HG03520 (cell line): ENCODE measurements around the gene COLEC11.
"Not testable (repeated sequence)": the region's sequence is repeated elsewhere in the genome, so short reads cannot be mapped to it uniquely, and the experiment has no call there.

Source experiments
- ATAC-seq: cut with Tn5 transposase; IDR thresholded peaks from one replicate; pipeline ENCODE4 v1.9.1; 2021; ENCODE audit warnings: mild to moderate bottlenecking, moderate library complexity; ENCODE audit not compliant: unreplicated experiment

COLEC11 gene

GRCh38 chr2:3622967-3623366 is 28.1 kb downstream of the COLEC11 start:
- ATAC-seq = no peak

GRCh38 chr2:3624059-3624794 is 29.3 kb downstream of the COLEC11 start:
- ATAC-seq = no peak

DNA sequence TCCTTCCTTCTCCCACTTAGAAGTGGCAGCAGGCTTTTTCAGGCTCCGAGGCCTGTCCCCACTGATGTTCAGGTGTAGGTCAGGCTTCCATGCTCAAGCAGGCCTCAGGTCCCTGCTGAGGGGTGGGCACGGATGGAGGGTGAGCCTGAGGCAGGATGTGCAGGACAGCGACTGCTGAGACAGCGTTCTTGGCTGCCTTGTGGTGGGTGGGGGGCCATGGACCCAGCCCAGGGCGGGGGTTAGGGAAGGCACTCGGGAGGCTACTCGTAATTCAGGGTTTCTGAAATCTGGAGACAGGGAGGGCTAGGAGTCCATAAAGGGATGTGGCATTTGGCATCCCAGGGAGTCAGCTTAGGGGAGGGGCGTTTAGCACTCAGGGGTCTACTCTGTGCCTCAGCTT is 30.3 kb downstream of the COLEC11 start:
- ATAC-seq = no peak

- no peak for ATAC-seq
These were observed 31.4 kb downstream of the COLEC11 start for GRCh38 chr2:3626118-3626811.

DNA sequence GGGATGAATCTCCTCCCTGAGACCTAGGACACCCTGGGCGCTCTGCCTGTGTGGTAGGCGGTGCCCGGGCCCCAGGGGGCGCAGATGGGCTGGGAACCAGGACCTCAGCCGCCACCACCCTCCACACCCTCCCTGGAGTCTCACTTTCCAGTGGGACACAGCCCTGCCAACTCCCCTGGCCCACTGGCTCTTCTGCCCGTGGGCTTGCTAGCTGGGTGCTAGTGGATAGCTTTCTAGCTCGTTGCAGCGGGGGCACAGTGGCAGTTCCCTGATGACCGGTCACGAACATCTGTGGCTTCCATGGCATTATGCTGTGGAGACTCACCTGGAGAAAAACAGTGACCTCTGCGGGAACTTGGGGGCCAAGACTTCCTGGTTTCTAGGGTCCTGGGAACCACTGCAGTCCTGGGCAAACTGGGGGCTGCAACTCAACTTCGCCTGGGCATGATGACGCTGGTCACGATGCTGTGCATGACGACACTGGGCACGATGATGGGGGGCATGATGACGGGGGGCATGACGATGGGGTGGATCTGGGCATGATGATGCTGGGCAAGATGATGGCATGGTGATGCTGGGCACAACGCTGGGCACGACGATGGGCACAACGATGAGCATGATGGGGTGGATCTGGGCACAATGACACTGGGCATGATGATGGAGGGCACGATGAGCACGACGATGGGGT is 32.0 kb downstream of the COLEC11 start:
- no peak for ATAC-seq

DNA sequence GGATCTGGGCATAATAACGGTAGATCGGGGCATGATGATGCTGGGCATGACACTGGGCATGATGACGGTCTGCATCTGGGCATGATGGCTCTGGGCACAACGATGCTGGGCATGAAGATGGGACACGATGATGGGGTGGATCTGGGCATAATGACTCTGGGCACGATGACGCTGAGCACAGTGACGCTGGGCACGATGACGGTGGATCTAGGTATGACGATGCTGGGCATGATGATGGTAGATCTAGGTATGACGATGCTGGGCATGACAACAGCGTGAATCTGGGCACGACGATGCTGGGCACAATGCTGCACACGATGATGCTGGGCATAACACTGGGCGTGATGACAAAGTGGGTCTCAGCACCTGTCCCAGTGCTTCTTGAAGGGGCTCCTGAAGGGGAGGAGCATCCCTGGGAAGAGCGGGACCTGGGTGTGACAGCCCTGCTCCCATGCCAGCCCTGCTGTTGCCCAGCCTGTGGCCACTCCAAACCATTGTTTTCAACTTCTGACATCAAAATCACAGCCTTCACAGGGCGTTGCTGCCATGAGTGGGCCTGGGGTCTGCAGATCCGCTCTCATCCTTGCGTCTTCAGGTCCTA is 32.7 kb downstream of the COLEC11 start:
- ATAC-seq = no peak

DNA sequence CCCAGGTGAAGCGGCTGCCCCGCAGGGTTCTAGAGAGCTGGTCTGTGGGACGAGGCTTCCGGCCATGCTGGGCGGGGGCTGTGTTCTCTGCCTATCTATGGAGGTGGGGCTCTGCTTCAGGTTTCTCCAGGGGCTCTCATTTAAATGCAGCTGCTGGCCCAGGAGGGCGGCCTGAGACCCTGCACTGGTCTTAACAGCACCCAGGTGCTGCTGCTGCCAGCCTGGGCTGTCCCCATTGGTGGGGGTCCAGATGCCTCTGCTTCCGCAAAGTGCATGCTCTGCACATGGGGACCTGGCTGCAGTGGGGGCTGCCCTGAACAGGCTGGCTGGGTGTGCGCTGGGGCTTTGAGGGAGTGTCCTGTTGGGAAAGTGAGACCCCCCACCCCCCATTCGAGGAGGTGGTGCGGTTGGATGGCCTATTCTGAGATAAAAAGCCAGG is 33.3 kb downstream of the COLEC11 start:
- no peak for ATAC-seq

DNA sequence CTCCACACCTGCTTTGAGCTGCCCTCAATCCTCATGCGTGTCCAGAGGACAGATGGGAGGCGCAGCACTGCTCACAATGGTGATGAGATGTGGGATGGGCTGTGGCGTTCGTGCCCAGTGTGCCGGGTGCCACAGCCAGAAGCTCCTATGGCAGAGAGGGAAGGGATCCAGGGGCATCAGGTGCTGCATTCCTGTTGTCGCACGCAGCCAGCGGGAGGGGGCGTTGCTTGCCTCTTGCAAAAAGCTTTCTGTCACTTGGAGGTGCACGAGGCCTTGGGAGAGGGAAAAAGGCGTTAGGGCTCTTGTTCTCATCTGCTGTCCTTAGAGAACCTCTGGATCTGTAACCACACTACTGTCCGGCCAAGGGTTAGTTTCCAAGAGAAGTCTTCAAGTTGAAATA is 33.9 kb downstream of the COLEC11 start:
- no peak for ATAC-seq

GRCh38 chr2:3630631-3631030 is 35.7 kb downstream of the COLEC11 start:
- no peak for ATAC-seq

DNA sequence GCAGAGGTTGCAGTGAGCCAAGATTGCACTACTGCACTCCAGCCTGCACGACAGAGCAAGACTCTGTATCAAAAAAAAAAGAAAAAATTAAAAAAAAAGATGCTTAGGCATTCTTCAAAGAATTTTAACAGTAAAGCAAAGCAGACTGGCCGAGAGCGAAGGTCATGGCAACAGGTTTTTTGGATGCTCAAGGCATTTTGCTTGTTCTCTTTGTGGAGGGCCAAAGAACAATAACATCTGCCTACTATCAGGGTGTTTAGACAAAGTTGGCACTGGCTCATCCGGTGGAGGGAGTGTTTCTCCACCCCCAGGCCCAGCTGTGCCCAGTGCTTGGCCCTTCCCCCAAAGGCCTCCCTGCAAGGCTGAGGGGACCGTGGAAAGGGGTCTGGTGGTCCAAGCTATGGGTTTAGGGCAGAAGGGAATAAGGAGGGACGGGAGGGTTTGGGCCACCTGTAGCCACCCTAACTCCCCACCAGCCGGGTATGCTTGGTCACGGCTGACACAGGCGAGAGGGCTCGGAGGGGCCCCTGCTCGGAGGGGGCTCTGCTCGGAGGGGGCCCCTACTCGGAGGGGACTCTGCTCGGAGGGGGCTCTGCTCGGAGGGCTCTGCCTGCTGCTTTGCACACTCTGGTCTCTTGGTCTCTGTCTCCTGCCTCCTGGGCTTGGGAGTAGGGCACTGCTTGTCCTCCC is 36.4 kb downstream of the COLEC11 start:
- no peak for ATAC-seq

DNA sequence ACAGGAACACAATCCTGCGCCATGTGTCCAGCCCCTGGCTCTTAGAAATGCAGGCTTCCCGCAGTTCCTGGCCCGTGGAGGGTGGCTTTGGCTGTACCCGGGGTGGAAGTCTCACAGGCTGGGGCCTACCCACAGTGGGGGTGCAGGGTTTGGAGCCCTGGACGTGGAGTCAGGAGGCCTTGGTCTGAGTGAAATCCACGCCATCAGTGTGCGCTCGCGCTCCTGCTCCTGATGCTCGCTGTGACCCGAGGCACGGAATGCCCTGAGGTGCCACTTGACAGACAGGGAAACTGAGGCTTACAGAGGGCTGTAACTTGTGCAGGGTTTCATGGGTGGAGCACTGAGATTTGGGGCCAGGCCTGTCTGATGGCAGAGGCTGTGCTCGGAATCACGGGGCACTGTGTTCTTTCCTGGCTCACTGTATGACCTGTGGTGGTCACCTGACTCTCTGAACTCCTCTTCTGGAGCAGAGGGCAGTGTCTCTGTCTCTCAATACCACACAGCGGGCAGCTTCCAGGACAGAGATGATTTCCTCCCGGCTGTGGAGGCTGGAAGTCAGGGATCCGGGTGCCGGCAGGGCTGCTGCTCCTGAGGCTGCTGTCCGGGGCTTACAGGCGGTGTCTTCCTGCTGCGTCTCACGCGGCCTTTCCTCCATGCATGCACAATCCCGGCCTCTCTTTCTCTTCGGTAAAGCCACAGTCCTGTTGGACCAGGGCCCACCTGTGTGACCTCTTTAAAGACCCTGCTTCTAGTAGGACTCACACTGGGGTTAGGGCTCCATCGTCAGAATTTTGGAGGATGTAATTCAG is 37.1 kb downstream of the COLEC11 start:
- ATAC-seq = no peak

DNA sequence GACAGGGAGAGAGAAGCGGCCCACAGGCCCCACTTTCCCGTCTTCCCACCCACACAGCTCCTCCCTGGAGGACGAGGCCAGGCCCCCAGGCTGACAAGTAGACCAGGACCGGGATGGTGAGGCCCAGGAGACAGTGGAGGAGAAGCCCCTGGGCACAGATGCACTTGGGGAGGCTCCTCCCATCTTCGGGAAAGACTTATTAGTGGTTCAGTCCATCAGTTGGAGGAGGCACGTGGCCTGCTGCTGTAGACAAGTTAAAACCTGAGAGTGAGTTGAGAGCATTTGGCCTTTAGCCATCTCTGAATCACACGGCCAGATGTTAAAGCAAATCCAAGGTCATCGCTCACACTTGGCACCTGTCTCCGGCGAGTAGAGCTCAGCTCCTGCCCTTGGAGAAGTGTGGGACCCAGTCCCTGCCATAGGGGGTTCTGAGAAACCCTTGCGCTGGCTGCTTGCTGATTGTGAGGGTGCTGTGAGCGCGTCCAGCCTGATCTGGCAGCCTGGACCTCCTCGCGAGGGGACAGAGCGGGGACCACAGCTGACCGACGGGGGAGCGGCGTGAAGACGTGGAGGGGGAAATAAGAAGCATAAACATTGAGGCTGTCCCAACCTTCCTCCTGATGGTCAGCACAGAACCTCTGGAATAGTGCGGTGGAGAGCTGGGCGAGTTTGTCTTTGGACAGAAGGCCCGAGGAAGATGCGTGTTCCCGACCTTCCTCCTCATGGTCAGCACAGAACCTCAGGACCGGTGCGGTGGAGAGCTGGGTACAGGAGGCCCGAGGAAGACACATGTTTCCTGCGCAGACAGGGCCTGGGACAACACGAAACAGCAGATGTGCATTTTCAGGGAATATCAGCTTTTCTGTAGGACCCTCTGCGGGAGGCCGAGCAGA is 38.4 kb downstream of the COLEC11 start:
- ATAC-seq = no peak

- ATAC-seq = no peak
These were observed 39.2 kb downstream of the COLEC11 start for GRCh38 chr2:3633982-3634595.

GRCh38 chr2:3634596-3635121 is 39.7 kb downstream of the COLEC11 start:
- ATAC-seq = no peak

DNA sequence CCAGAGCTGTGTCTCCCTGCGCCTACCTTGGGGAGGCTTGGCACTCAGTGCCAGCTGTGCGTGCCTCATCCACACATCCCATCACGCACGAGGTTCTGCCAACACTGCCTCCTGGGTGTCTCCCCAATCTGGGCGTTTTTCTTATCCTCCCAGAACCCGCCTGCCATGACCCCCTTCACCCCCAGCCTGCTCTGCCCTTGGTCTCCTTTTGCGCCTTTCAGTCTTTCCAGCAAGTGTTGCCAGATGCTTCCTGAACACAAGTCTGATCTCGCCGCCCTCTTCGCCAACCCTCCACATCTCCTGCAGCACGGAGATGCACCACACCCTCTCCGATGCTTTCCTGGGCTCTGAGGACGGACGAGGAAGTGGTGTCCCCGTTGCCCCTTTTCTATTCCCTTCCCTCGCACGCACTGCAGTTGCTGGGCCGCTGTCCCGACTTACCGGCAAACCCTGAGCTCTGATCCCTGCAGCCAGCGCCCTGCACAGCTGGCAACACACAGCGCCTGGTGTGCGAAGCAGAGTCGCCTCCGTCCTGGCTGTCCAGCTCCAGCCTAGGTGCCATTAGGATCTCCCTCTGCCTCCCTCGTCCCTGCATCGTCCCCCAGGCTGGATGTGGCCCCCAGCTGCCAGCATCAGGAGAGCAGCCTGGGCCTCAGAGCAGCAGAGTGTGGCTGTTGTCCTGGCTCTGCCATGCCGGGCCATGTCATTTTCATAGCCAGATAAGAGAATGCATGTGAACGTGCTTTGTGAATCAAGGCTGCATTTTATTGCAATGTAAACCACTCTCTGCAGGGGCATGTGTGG is 40.5 kb downstream of the COLEC11 start:
- ATAC-seq = no peak

DNA sequence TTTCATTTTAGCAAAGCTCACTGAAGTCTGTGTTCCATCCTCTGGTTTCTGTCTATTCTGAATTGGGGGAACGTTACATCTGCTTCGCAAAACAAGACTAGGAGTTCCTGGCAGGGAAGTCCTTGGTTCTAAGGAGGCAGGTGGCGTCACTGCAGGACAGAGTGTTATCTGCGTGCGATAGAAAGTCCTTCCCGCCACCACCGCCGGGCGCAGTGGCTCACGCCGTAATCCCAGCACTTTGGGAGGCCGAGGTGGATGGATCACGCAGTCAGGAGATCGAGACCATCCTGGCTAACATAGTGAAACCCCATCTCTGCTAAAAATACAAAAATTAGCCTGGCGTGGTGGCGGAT is 41.0 kb downstream of the COLEC11 start:
- not testable (repeated sequence) for ATAC-seq

DNA sequence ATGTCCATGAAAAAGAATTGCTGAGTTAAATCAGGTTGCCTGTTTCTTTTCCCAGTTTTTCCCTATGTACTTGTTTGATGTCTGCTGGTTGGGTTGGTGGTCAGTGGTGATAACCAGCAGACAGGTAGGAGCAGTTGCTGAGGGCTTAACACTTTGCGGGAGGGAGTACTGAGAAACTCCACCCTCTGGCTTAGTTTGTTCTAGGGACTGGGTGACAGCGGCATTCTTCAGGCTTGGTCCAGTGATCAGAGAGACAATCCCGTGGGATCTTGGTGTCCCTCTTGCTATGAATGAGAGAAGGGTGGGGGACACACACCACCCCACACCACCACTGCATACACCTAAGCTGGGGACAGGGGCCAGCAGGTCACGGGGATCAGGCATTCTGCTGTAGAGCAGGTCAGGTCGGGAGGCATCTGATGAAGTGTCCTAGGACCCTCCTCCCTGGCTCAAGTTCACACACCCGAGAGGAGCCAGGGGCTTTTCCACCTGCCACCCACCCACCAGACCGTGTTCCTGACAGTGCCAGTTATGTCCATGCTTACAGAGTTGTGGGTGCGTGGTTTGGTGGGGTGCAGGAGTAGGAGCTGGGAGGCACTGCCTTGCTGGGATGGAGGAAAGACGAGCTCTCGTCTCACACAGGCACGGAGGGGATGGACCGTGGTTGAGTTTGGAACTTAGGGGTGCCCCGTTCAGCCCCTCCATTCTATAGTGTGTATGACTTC is 41.8 kb downstream of the COLEC11 start:
- no peak for ATAC-seq
